Prostate gland (tissue), 2 donors: ENCODE results near the gene SLC24A4. TPM values are rescaled to one million over a fixed set of nuclear protein-coding genes. Genes with fewer than 3 reads are reported as not detected.
A peak's percentile ranks its signal among the peaks of the same experiment; 100 is the strongest.

ENCODE experiments used
- DNase-seq: peaks from one replicate; pipeline ENCODE4 v3.0.0-alpha.2; 2019; ENCODE audit warnings: low spot score
- H3K27ac ChIP-seq, 2 donors: fragments of 200-600 bp; sonication (generic); 2 replicates each; pipeline ENCODE4 v1.5.1; 2017 to 2019
- H3K27me3 ChIP-seq: fragments of 200-600 bp; sonication (generic); replicated peaks from 2 replicates; pipeline ENCODE4 v1.5.1; 2019; ENCODE audit not compliant: insufficient read depth
- H3K36me3 ChIP-seq, 2 donors: fragments of 200-600 bp; sonication (generic); 1 replicate in 1 of 2; 2 replicates in 1 of 2; pipeline versions ENCODE4 v1.5.1 to v1.8.1; 2017 to 2019
- H3K4me1 ChIP-seq: fragments of 200-600 bp; sonication (generic); replicated peaks from 2 replicates; pipeline ENCODE4 v1.5.1; 2019
- H3K4me3 ChIP-seq, 2 donors: fragments of 200-600 bp; sonication (generic); 2 replicates each; pipeline ENCODE4 v1.5.1; 2017 to 2019
- H3K9me3 ChIP-seq: fragments of 200-600 bp; sonication (generic); 2 replicates; pipeline ENCODE4 v1.5.1; 2017
- POLR2A ChIP-seq: fragments of 450-650 bp; IDR thresholded peaks from one replicate; pipeline ENCODE4 v1.6.1; 2016; ENCODE audit warnings: antibody characterized with exemption, mild to moderate bottlenecking
- POLR2AphosphoS5 ChIP-seq: sonication (generic); formaldehyde crosslinking; IDR thresholded peaks from one replicate; pipeline ENCODE4 v1.6.1; 2017; ENCODE audit warnings: antibody characterized with exemption
- whole genome bisulfite sequencing: methylation state at CpG from one replicate; pipeline ENCODE4 v1.1.5; 2018; 5-methylcytosine and 5-hydroxymethylcytosine counted together
- intact Hi-C: fragments of 100-400 bp; cut with DNase I; formaldehyde crosslinking; loops from one replicate; pipeline ENCODE4 v1.14.2; 2022
- total RNA-seq, 2 donors: library from RNA; depleted of rRNA; stranded (reverse); fragments of >200 nt; gene quantifications; one replicate each; pipeline ENCODE4 v1.1.0, GENCODE V29; 2016
- TF ChIP-seq, protein P1 (sequence below), 4 experiments: fragments of 200-600 bp in 2 of 4; fragments of 450-650 bp in 2 of 4; sonication (generic) in 2 of 4; IDR thresholded peaks; 1 replicate in 3 of 4; 2 replicates in 1 of 4; pipeline ENCODE4 v1.5.1; 2016 to 2019; ENCODE audit warnings: antibody characterized with exemption in 4 of 4, mild to moderate bottlenecking in 2 of 4, moderate library complexity in 2 of 4

The SLC24A4 gene
- total RNA-seq, 2 donors from 2014 or later: 0.82 to 7.2 TPM

- no peaks in the 10 kb centered on the region for H3K27me3 ChIP-seq
- H3K27ac ChIP-seq: peak overlapping the region in 1 of 2 donors; percentile 12
- TF ChIP-seq, protein P1, sequence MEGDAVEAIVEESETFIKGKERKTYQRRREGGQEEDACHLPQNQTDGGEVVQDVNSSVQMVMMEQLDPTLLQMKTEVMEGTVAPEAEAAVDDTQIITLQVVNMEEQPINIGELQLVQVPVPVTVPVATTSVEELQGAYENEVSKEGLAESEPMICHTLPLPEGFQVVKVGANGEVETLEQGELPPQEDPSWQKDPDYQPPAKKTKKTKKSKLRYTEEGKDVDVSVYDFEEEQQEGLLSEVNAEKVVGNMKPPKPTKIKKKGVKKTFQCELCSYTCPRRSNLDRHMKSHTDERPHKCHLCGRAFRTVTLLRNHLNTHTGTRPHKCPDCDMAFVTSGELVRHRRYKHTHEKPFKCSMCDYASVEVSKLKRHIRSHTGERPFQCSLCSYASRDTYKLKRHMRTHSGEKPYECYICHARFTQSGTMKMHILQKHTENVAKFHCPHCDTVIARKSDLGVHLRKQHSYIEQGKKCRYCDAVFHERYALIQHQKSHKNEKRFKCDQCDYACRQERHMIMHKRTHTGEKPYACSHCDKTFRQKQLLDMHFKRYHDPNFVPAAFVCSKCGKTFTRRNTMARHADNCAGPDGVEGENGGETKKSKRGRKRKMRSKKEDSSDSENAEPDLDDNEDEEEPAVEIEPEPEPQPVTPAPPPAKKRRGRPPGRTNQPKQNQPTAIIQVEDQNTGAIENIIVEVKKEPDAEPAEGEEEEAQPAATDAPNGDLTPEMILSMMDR (IDR thresholded peaks at IDR 0.05): no peak
- no peak for TF ChIP-seq POLR2AphosphoS5
- no peak for DNase-seq
- intact Hi-C loops: no loop called here
- H3K36me3 ChIP-seq: no peaks in the 10 kb centered on the region
- 50% methylated on average over 1 of the region's 1 CpG for WGBS
- H3K4me3 ChIP-seq: no peak overlapping the region
- H3K9me3 ChIP-seq: no peaks in the 10 kb centered on the region
- H3K4me1 ChIP-seq: no peaks in the 10 kb centered on the region
These were observed 84.4 kb downstream of the SLC24A4 start for GRCh38 chr14:92407410-92407809.

- 72% methylated on average over 6 of the region's 6 CpGs for WGBS
- DNase-seq: no peak
- Histone ChIP-seq H3K27me3 (no peaks in the 10 kb centered on the region), H3K9me3 (no peaks in the 10 kb centered on the region), H3K4me3 (no peak overlapping the region), H3K27ac (no peak overlapping the region), H3K36me3 (no peaks in the 10 kb centered on the region), H3K4me1 (no peaks in the 10 kb centered on the region)
- TF ChIP-seq POLR2AphosphoS5: no peak
- TF ChIP-seq, protein P1 (IDR thresholded peaks at IDR 0.05): no peak
- TF ChIP-seq POLR2A: no peak
- intact Hi-C loops: no loop called here
These were observed 86.1 kb downstream of the SLC24A4 start for GRCh38 chr14:92409043-92409442.

DNA sequence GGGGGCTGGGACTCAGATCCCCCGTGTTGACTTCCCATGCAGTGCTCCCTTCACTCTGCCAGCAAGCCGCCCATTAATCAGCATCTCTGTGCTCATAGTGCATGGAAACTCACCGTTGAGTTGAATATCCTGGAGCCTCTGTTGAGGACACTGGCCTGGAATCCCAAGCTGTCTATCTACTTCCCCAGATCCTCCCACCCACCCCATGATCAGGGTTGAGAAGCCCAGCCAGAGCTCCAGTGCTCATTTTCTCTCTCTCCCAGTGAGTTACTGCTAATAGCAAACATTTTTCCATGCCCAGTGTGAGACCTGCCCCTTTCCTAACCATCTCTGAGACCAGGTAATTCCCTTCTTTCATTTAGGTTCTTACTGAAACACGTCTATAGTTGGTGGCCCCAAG, 88.2 kb downstream of the SLC24A4 start:
- TF ChIP-seq POLR2AphosphoS5 (no peak), POLR2A (no peak)
- TF ChIP-seq, protein P1 (IDR thresholded peaks at IDR 0.05): no peak
- Histone ChIP-seq H3K36me3 (no peaks in the 10 kb centered on the region), H3K27me3 (no peaks in the 10 kb centered on the region), H3K4me3 (no peak overlapping the region), H3K9me3 (no peaks in the 10 kb centered on the region), H3K4me1 (no peaks in the 10 kb centered on the region), H3K27ac (no peak overlapping the region)
- WGBS: 86% methylated on average over 4 of the region's 4 CpGs
- DNase-seq: no peak
- intact Hi-C loops: no loop called here

GRCh38 chr14:92411941-92412340, 89.0 kb downstream of the SLC24A4 start:
- intact Hi-C loops: no loop called here
- no peaks in the 10 kb centered on the region for H3K4me1 ChIP-seq
- no peak for DNase-seq
- no peak overlapping the region for H3K4me3 ChIP-seq
- no peak overlapping the region for H3K27ac ChIP-seq
- no peaks in the 10 kb centered on the region for H3K9me3 ChIP-seq
- TF ChIP-seq POLR2AphosphoS5 (no peak), POLR2A (no peak)
- TF ChIP-seq, protein P1 (IDR thresholded peaks at IDR 0.05): no peak
- H3K36me3 ChIP-seq: no peaks in the 10 kb centered on the region
- H3K27me3 ChIP-seq: no peaks in the 10 kb centered on the region
- WGBS: 82% methylated on average over 7 of the region's 7 CpGs

DNA sequence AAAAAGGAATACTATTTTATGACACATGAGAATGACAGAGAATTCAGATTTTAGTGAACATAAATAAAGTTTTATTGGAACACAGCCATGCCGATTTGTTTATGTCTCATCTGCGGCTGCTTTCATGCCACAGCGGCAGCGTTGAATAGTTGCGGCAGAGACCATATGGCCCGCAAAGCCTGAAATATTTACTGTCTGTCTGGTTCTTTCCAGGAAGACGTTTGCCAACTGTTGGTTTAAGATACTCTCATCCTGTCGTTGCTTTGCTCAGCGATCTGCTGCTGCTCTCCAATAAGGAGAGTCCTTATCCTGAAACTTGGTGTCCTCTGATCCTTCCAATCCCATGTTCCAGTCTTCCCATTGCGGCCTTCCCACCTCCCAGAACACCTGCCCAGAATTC, 89.9 kb downstream of the SLC24A4 start:
- peak; percentile 12 for DNase-seq
- intact Hi-C loops: no loop called here
- WGBS: 26% methylated on average over 10 of the region's 10 CpGs

More for the DNA sequence above, 89.9 kb downstream of the SLC24A4 start:
- Histone ChIP-seq H3K9me3 (no peaks in the 10 kb centered on the region), H3K4me3 (no peak overlapping the region), H3K27ac (no peak overlapping the region), H3K27me3 (no peaks in the 10 kb centered on the region), H3K36me3 (no peaks in the 10 kb centered on the region), H3K4me1 (no peaks in the 10 kb centered on the region)
- TF ChIP-seq POLR2A (no peak), POLR2AphosphoS5 (peak; percentile 25)
